KOPT-K1 (cell line): Measurements from ENCODE around the gene MAGEA6.
"Not testable (repeated sequence)": the region's sequence is repeated elsewhere in the genome, so short reads cannot be mapped to it uniquely, and the experiment has no call there.

Experiments used
- H3K27ac ChIP-seq: fragments of 200-600 bp; sonication (generic); 2 replicates; pipeline ENCODE4 v1.5.1; 2016; ENCODE audit warnings: antibody characterized with exemption, mild to moderate bottlenecking, low read depth, low read length; ENCODE audit not compliant: poor library complexity, severe bottlenecking
- H3K36me3 ChIP-seq: fragments of 200-600 bp; sonication (generic); 2 replicates; pipeline ENCODE4 v1.5.1; 2017; ENCODE audit warnings: antibody characterized with exemption, mild to moderate bottlenecking, low read length, moderate library complexity; ENCODE audit not compliant: insufficient read depth
- H3K9me3 ChIP-seq: fragments of 200-600 bp; sonication (generic); 2 replicates; pipeline ENCODE4 v1.5.1; 2017; ENCODE audit warnings: antibody characterized with exemption, low read length, mild to moderate bottlenecking; ENCODE audit not compliant: insufficient read depth, poor library complexity, severe bottlenecking

MAGEA6 gene

GRCh38 chrX:152753686-152754650 lies 15.5 kb downstream of the MAGEA6 start, which contains the start of gene MAGEA2:
Gene MAGEA2, minus strand, starts transcription at chrX:152753842. Its CDS starts 2,479 bp downstream, at chrX:152751363.
- not testable (repeated sequence) for H3K27ac ChIP-seq, H3K9me3 ChIP-seq, H3K36me3 ChIP-seq

- Histone ChIP-seq H3K27ac (no peak overlapping the region), H3K36me3 (no peaks in the 10 kb centered on the region), H3K9me3 (no peaks in the 10 kb centered on the region)
Observed at GRCh38 chrX:152738560-152738959, 30.9 kb downstream of the MAGEA6 start.

GRCh38 chrX:152736528-152736927 lies 33.0 kb downstream of the MAGEA6 start:
- not testable (repeated sequence) for H3K9me3 ChIP-seq, H3K27ac ChIP-seq, H3K36me3 ChIP-seq

- no peak overlapping the region for H3K27ac ChIP-seq
- no peaks in the 10 kb centered on the region for H3K9me3 ChIP-seq
Observed at GRCh38 chrX:152735860-152736511, 33.5 kb downstream of the MAGEA6 start.

GRCh38 chrX:152735101-152735500 lies 34.4 kb downstream of the MAGEA6 start:
- H3K9me3 ChIP-seq: no peaks in the 10 kb centered on the region
- H3K27ac ChIP-seq: no peak overlapping the region
- H3K36me3 ChIP-seq: no peaks in the 10 kb centered on the region

More at GRCh38 chrX:152735860-152736511, 33.5 kb downstream of the MAGEA6 start:
- no peaks in the 10 kb centered on the region for H3K36me3 ChIP-seq

- H3K9me3 ChIP-seq, H3K27ac ChIP-seq, H3K36me3 ChIP-seq: not testable (repeated sequence)
Observed at GRCh38 chrX:152734143-152734858, 35.2 kb downstream of the MAGEA6 start.

GRCh38 chrX:152733261-152733975 lies 36.1 kb downstream of the MAGEA6 start, which contains the start of the genes CSAG1 and MAGEA12:
Gene CSAG1, minus strand, starts transcription at chrX:152733721. Its CDS starts 1,261 bp downstream, at chrX:152732460.
Gene MAGEA12, plus strand, starts transcription at chrX:152733757. Its CDS starts 2,405 bp downstream, at chrX:152736162.
- Histone ChIP-seq H3K9me3 (no peaks in the 10 kb centered on the region), H3K36me3 (no peaks in the 10 kb centered on the region), H3K27ac (no peak within 1 kb of the TSS)

- no peaks in the 10 kb centered on the region for H3K36me3 ChIP-seq
- no peaks in the 10 kb centered on the region for H3K9me3 ChIP-seq
- H3K27ac ChIP-seq: no peak overlapping the region
Observed at GRCh38 chrX:152725409-152725808, 44.1 kb downstream of the MAGEA6 start.
